K562 (cell line): ENCODE measurements around the gene TBC1D10A. TPM values are rescaled to one million over a fixed set of nuclear protein-coding genes. Genes with fewer than 3 reads are reported as not detected.

Experiments
- ASH1L ChIP-seq: fragments of 450-650 bp; IDR thresholded peaks from 2 replicates; pipeline ENCODE4 v1.6.1; 2018; ENCODE audit warnings: borderline replicate concordance, mild to moderate bottlenecking, low read depth; ENCODE audit not compliant: partially characterized antibody
- CCNT2 ChIP-seq: IDR thresholded peaks from 2 replicates; pipeline ENCODE4 v1.6.1; 2011; ENCODE audit warnings: borderline replicate concordance, low read depth, mild to moderate bottlenecking, moderate library complexity, mixed read lengths, low read length; ENCODE audit not compliant: insufficient read length; ENCODE audit errors: extremely low read depth
- ESRRA ChIP-seq: fragments of 450-650 bp; IDR thresholded peaks from 2 replicates; pipeline ENCODE4 v1.6.1; 2014; ENCODE audit warnings: low read depth, mild to moderate bottlenecking, moderate library complexity, borderline replicate concordance
- GABPA ChIP-seq: fragments of 200-800 bp; sonication (Bioruptor generic); conservative IDR thresholded peaks from 2 replicates; pipeline ENCODE4 v1.6.1; 2016; ENCODE audit warnings: low read depth, missing genetic modification characterization, missing compliant biosample characterization
- GABPB1 ChIP-seq: sonication (generic); formaldehyde crosslinking; IDR thresholded peaks from 2 replicates; pipeline ENCODE4 v1.8.0; 2022; ENCODE audit warnings: mild to moderate bottlenecking, missing genetic modification reagents
- KDM2B ChIP-seq: fragments of 250-450 bp; sonication (Bioruptor Pico); IDR thresholded peaks from 2 replicates; pipeline ENCODE4 v1.8.0; 2021; ENCODE audit warnings: mild to moderate bottlenecking, moderate library complexity
- L3MBTL2 ChIP-seq: fragments of 450-650 bp; IDR thresholded peaks from 2 replicates; pipeline ENCODE4 v1.6.1; 2016; ENCODE audit warnings: mild to moderate bottlenecking, moderate library complexity
- MCM3 ChIP-seq: fragments of 450-650 bp; IDR thresholded peaks from 2 replicates; pipeline ENCODE4 v1.6.1; 2016
- MCM5 ChIP-seq: fragments of 450-650 bp; IDR thresholded peaks from 2 replicates; pipeline ENCODE4 v1.6.1; 2016; ENCODE audit warnings: low read depth
- RBM15 ChIP-seq: fragments of 200-400 bp; formaldehyde crosslinking; IDR thresholded peaks from 2 replicates; pipeline ENCODE4 v1.6.1; 2018; ENCODE audit warnings: mild to moderate bottlenecking, low read length, moderate library complexity; ENCODE audit not compliant: insufficient read depth
- RHOXF2B ChIP-seq: fragments of 250-450 bp; sonication (Bioruptor Pico); conservative IDR thresholded peaks from 2 replicates; pipeline ENCODE4 v1.5.1; 2021
- SIX5 ChIP-seq, 2 experiments: IDR thresholded peaks; 2 replicates each; pipeline ENCODE4 v1.6.1; 2011; ENCODE audit warnings: low read length in 2 of 2, borderline replicate concordance in 1 of 2, low read depth in 1 of 2, mild to moderate bottlenecking in 1 of 2, moderate library complexity in 1 of 2; ENCODE audit not compliant: insufficient read depth in 1 of 2
- SMAD1 ChIP-seq: fragments of 150-350 bp; IDR thresholded peaks from 2 replicates; pipeline ENCODE4 v1.6.1; 2014; ENCODE audit warnings: low read length, low read depth; ENCODE audit not compliant: partially characterized antibody
- ZBTB1 ChIP-seq: sonication (generic); formaldehyde crosslinking; IDR thresholded peaks from 2 replicates; pipeline ENCODE4 v1.8.1; 2023; ENCODE audit warnings: missing genetic modification reagents, low read depth, mild to moderate bottlenecking, borderline replicate concordance
- ZEB2 ChIP-seq: fragments of 450-650 bp; IDR thresholded peaks from 2 replicates; pipeline ENCODE4 v1.6.1; 2016
- ZNF175 ChIP-seq: fragments of 200-800 bp; sonication (Bioruptor generic); IDR thresholded peaks from 2 replicates; pipeline ENCODE4 v1.6.1; 2016; ENCODE audit warnings: low read depth, mild to moderate bottlenecking, missing genetic modification characterization, missing compliant biosample characterization
- ZNF408 ChIP-seq: fragments of 250-450 bp; sonication (Bioruptor Pico); IDR thresholded peaks from 2 replicates; pipeline ENCODE4 v1.4.0; 2020; ENCODE audit warnings: low read depth, mild to moderate bottlenecking, moderate library complexity
- ZNF445 ChIP-seq: fragments of 250-450 bp; sonication (Bioruptor Pico); IDR thresholded peaks from 2 replicates; pipeline ENCODE4 v1.4.0; 2020; ENCODE audit warnings: low read depth, mild to moderate bottlenecking, moderate library complexity
- ZNF668 ChIP-seq: fragments of 250-450 bp; sonication (Bioruptor Pico); IDR thresholded peaks from 2 replicates; pipeline ENCODE4 v1.8.0; 2022; ENCODE audit warnings: mild to moderate bottlenecking, inconsistent platforms
- ZNF764 ChIP-seq: fragments of 250-450 bp; sonication (Bioruptor Pico); IDR thresholded peaks from 2 replicates; pipeline ENCODE4 v1.4.0; 2020; ENCODE audit warnings: low read depth, mild to moderate bottlenecking, moderate library complexity
- ZNF778 ChIP-seq: fragments of 450-650 bp; formaldehyde crosslinking; IDR thresholded peaks from 2 replicates; pipeline ENCODE4 v1.4.0; 2020; ENCODE audit warnings: mild to moderate bottlenecking, moderate library complexity
- ZNF780A ChIP-seq: fragments of 250-450 bp; sonication (Bioruptor Pico); IDR thresholded peaks from 2 replicates; pipeline ENCODE4 v1.5.0; 2021; ENCODE audit warnings: mild to moderate bottlenecking
- polyA plus RNA-seq, 8 experiments: library from polyadenylated mRNA; depleted of rRNA in 4 of 8; stranded (reverse) in 5 of 8; unstranded in 3 of 8; fragments of >200 nt; fragmentation: Nextera tagmentation in 2 of 8; fragmentation: Illumina TruSeq in 1 of 8; extraction: Ambion mirVana in 2 of 8; extraction: Trizol in 1 of 8; gene quantifications; 2 replicates each; pipeline versions ENCODE4 v1.2.1 to v1.2.3, GENCODE V29; 2011 to 2014; ENCODE audit warnings: inconsistent platforms in 1 of 8, missing spikeins in 1 of 8
- total RNA-seq, 7 experiments: library from RNA; depleted of rRNA in 6 of 7; stranded (reverse); fragments of >200 nt in 6 of 7; fragmentation: Illumina TruSeq in 2 of 7; extraction: Trizol in 2 of 7; gene quantifications; 2 replicates each; pipeline versions ENCODE4 v1.2.1 to v1.2.3, GENCODE V29; 2011 to 2021; ENCODE audit warnings: low replicate concordance in 1 of 7
- TF ChIP-seq, protein P1 (sequence below), 2 experiments: IDR thresholded peaks; 2 replicates each; pipeline ENCODE4 v1.6.1; 2012; ENCODE audit warnings: improper control_type of control experiment in 2 of 2, low read depth in 2 of 2, low read length in 2 of 2, borderline replicate concordance in 1 of 2
- TF ChIP-seq, protein P2 (sequence below): fragments of 450-650 bp; IDR thresholded peaks from 2 replicates; pipeline ENCODE4 v1.6.1; 2017; ENCODE audit warnings: mild to moderate bottlenecking, moderate library complexity

The TBC1D10A gene
- total and polyA plus RNA-seq, 9 of the 15 experiments (the other 6 are each of a cell fraction or from before 2014, with no cell fraction given): 0.13 to 10.4 (median 4.6) TPM

DNA sequence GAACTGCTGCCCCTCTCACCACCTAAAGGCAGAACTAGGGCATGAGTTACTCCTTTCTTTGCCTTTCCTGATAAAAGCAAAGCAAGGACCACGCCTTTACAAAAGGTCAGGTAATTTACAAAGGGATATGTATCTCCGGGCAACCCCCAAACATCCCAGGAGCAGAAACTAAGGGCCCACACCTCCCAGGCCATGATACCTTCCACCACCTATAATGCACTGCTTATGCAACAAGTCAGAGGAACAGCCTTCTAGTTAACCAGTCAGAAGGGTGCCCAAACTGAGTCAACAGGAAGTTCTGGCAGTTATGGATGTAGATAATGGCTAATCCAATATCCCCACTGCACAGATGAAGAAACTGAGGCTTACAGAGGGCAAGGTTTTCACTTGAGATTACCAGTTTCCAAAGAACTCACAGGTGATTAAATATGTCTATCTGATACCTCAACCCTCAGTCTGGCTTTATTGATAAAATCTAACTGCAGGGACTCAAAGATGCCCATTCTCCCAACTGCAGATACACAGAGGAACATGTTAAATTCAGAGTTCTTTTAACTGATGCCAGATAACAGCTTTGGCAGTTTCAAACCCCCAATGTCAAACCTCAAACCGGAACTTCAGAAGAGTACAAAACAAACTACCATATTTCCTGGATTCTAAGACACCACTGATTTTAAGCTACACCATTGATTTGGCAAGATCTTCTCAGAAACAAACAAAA is 20.7 kb downstream of the TBC1D10A start (continued):
- no peak for TF ChIP-seq ZNF445 (CRISPR knock-in tag)
- no peak for TF ChIP-seq L3MBTL2
- no peak for TF ChIP-seq ZEB2
- no peak for TF ChIP-seq MCM3
- TF ChIP-seq ZNF408 (CRISPR knock-in tag): no peak
- no peak for TF ChIP-seq SMAD1
- no peak for TF ChIP-seq ZNF778 (CRISPR knock-in tag)
- peak; percentile 48; the same call in 1 of the 2 replicates for TF ChIP-seq GABPA
- TF ChIP-seq ASH1L: no peak
- no peak for TF ChIP-seq ZBTB1 (CRISPR knock-in tag)
- TF ChIP-seq ZNF668 (CRISPR knock-in tag): no peak
- no peak for TF ChIP-seq SIX5 (IDR thresholded peaks at IDR 0.05; ENCODE audit: borderline replicate concordance in 1 of 2, insufficient read depth in 1 of 2, low read depth in 1 of 2, low read length in 2 of 2)
- no peak for TF ChIP-seq ZNF175
- no peak for TF ChIP-seq GABPB1 (CRISPR knock-in tag)
- TF ChIP-seq RHOXF2B (CRISPR knock-in tag): no peak
- TF ChIP-seq CCNT2: no peak
- TF ChIP-seq, protein P1, sequence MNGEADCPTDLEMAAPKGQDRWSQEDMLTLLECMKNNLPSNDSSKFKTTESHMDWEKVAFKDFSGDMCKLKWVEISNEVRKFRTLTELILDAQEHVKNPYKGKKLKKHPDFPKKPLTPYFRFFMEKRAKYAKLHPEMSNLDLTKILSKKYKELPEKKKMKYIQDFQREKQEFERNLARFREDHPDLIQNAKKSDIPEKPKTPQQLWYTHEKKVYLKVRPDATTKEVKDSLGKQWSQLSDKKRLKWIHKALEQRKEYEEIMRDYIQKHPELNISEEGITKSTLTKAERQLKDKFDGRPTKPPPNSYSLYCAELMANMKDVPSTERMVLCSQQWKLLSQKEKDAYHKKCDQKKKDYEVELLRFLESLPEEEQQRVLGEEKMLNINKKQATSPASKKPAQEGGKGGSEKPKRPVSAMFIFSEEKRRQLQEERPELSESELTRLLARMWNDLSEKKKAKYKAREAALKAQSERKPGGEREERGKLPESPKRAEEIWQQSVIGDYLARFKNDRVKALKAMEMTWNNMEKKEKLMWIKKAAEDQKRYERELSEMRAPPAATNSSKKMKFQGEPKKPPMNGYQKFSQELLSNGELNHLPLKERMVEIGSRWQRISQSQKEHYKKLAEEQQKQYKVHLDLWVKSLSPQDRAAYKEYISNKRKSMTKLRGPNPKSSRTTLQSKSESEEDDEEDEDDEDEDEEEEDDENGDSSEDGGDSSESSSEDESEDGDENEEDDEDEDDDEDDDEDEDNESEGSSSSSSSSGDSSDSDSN (IDR thresholded peaks at IDR 0.05; ENCODE audit: borderline replicate concordance in 1 of 2, low read depth in 2 of 2, low read length in 2 of 2): no peak
- peak; percentile 92 for TF ChIP-seq ESRRA
- no peak for TF ChIP-seq MCM5
- TF ChIP-seq RBM15: no peak
- TF ChIP-seq KDM2B (CRISPR knock-in tag): no peak
- no peak for TF ChIP-seq ZNF780A
- TF ChIP-seq, protein P2, sequence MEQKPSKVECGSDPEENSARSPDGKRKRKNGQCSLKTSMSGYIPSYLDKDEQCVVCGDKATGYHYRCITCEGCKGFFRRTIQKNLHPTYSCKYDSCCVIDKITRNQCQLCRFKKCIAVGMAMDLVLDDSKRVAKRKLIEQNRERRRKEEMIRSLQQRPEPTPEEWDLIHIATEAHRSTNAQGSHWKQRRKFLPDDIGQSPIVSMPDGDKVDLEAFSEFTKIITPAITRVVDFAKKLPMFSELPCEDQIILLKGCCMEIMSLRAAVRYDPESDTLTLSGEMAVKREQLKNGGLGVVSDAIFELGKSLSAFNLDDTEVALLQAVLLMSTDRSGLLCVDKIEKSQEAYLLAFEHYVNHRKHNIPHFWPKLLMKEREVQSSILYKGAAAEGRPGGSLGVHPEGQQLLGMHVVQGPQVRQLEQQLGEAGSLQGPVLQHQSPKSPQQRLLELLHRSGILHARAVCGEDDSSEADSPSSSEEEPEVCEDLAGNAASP: no peak
- no peak for TF ChIP-seq ZNF764 (CRISPR knock-in tag)
